OCI-LY1 (cell line): Measurements from ENCODE around the gene LMO1.

ENCODE experiments used
- EZH2 ChIP-seq: fragments of 200-600 bp; sonication (generic), shearing (Covaris generic); IDR thresholded peaks from 2 replicates; pipeline ENCODE4 v1.8.0; 2017; ENCODE audit warnings: borderline replicate concordance, mixed run types, mild to moderate bottlenecking, antibody characterized with exemption, low read length, moderate library complexity, mixed read lengths
- TF ChIP-seq, protein P1 (sequence below): fragments of 200-600 bp; sonication (generic), shearing (Covaris generic); IDR thresholded peaks from 2 replicates; pipeline ENCODE4 v1.5.1; 2017; ENCODE audit warnings: mild to moderate bottlenecking, antibody characterized with exemption, low read length, moderate library complexity, mixed read lengths

GRCh38 chr11:8298801-8299786, 35.4 kb upstream of the LMO1 start:
- TF ChIP-seq, protein P1, sequence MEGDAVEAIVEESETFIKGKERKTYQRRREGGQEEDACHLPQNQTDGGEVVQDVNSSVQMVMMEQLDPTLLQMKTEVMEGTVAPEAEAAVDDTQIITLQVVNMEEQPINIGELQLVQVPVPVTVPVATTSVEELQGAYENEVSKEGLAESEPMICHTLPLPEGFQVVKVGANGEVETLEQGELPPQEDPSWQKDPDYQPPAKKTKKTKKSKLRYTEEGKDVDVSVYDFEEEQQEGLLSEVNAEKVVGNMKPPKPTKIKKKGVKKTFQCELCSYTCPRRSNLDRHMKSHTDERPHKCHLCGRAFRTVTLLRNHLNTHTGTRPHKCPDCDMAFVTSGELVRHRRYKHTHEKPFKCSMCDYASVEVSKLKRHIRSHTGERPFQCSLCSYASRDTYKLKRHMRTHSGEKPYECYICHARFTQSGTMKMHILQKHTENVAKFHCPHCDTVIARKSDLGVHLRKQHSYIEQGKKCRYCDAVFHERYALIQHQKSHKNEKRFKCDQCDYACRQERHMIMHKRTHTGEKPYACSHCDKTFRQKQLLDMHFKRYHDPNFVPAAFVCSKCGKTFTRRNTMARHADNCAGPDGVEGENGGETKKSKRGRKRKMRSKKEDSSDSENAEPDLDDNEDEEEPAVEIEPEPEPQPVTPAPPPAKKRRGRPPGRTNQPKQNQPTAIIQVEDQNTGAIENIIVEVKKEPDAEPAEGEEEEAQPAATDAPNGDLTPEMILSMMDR = no peak
- no peak for TF ChIP-seq EZH2
